ENCODE data around the gene MFAP3. TPM values are rescaled to one million over a fixed set of nuclear protein-coding genes. Genes with fewer than 3 reads are reported as not detected.

The MFAP3 gene
- total RNA-seq, 1 donor from 2014 or later = 42.5 TPM

- TF ChIP-seq CTCF (IDR thresholded peaks at IDR 0.05; ENCODE audit: unreplicated experiment) = no peak
- DNase-seq (ENCODE audit: low spot score, unreplicated experiment) = no peak
- H3K4me1 Mint-ChIP-seq (ENCODE audit: low read depth) = no peaks in the 10 kb centered on the region
- peaks cover 16% of the 10 kb centered on the region for H3K27me3 Mint-ChIP-seq
- H3K36me3 Mint-ChIP-seq (ENCODE audit: insufficient read depth) = no peaks in the 10 kb centered on the region
- H3K27ac Mint-ChIP-seq = no peak overlapping the region
- no peak overlapping the region for H3K4me3 Mint-ChIP-seq (ENCODE audit: low read depth)
- no peaks in the 10 kb centered on the region for H3K9me3 Mint-ChIP-seq (ENCODE audit: low read depth)
Observed at GRCh38 chr5:154071799-154072413, 33.1 kb downstream of the MFAP3 start.

- DNase-seq (ENCODE audit: low spot score, unreplicated experiment) = peak; percentile 77
- peak; percentile 96 for TF ChIP-seq CTCF (IDR thresholded peaks at IDR 0.05; ENCODE audit: unreplicated experiment)
- no peaks in the 10 kb centered on the region for H3K4me1 Mint-ChIP-seq (ENCODE audit: low read depth)
- peaks cover 17% of the 10 kb centered on the region for H3K27me3 Mint-ChIP-seq
- no peak overlapping the region for H3K4me3 Mint-ChIP-seq (ENCODE audit: low read depth)
- H3K9me3 Mint-ChIP-seq (ENCODE audit: low read depth) = no peaks in the 10 kb centered on the region
- no peak overlapping the region for H3K27ac Mint-ChIP-seq
- H3K36me3 Mint-ChIP-seq (ENCODE audit: insufficient read depth) = no peaks in the 10 kb centered on the region
Observed at GRCh38 chr5:154072414-154073171, 33.8 kb downstream of the MFAP3 start.

- Mint-ChIP-seq H3K4me3 (ENCODE audit: low read depth) (no peak overlapping the region), H3K27ac (no peak overlapping the region), H3K27me3 (peaks cover 22% of the 10 kb centered on the region), H3K36me3 (ENCODE audit: insufficient read depth) (no peaks in the 10 kb centered on the region), H3K4me1 (ENCODE audit: low read depth) (no peaks in the 10 kb centered on the region), H3K9me3 (ENCODE audit: low read depth) (no peaks in the 10 kb centered on the region)
- no peak for DNase-seq (ENCODE audit: low spot score, unreplicated experiment)
- TF ChIP-seq CTCF (IDR thresholded peaks at IDR 0.05; ENCODE audit: unreplicated experiment) = no peak
Observed at GRCh38 chr5:154076240-154076922, 37.6 kb downstream of the MFAP3 start.

GRCh38 chr5:154077696-154078095 is 38.9 kb downstream of the MFAP3 start:
- H3K9me3 Mint-ChIP-seq (ENCODE audit: low read depth) = no peaks in the 10 kb centered on the region
- H3K27me3 Mint-ChIP-seq = peaks cover 21% of the 10 kb centered on the region
- H3K36me3 Mint-ChIP-seq (ENCODE audit: insufficient read depth) = no peaks in the 10 kb centered on the region
- H3K27ac Mint-ChIP-seq = no peak overlapping the region
- no peak for DNase-seq (ENCODE audit: low spot score, unreplicated experiment)
- no peaks in the 10 kb centered on the region for H3K4me1 Mint-ChIP-seq (ENCODE audit: low read depth)
- no peak overlapping the region for H3K4me3 Mint-ChIP-seq (ENCODE audit: low read depth)
- TF ChIP-seq CTCF (IDR thresholded peaks at IDR 0.05; ENCODE audit: unreplicated experiment) = no peak

GRCh38 chr5:154078272-154078671 is 39.5 kb downstream of the MFAP3 start:
- Mint-ChIP-seq H3K36me3 (ENCODE audit: insufficient read depth) (no peaks in the 10 kb centered on the region), H3K27ac (no peak overlapping the region), H3K4me1 (ENCODE audit: low read depth) (no peaks in the 10 kb centered on the region), H3K27me3 (peaks cover 23% of the 10 kb centered on the region), H3K9me3 (ENCODE audit: low read depth) (no peaks in the 10 kb centered on the region), H3K4me3 (ENCODE audit: low read depth) (no peak overlapping the region)
- DNase-seq (ENCODE audit: low spot score, unreplicated experiment) = no peak
- no peak for TF ChIP-seq CTCF (IDR thresholded peaks at IDR 0.05; ENCODE audit: unreplicated experiment)

Measured in progenitor cell of endocrine pancreas (in vitro differentiated cells).